Measurements from ENCODE around the gene BAZ2B.
"Not testable (repeated sequence)": the region's sequence is repeated elsewhere in the genome, so short reads cannot be mapped to it uniquely, and the experiment has no call there.

The BAZ2B gene

GRCh38 chr2:159616286-159616701 is at the start of gene BAZ2B:
Gene BAZ2B, minus strand, starts transcription at chr2:159616548. Its CDS starts 137,829 bp downstream, at chr2:159478719.
- DNase-seq: peak; percentile 81

- no peak for DNase-seq
Observed at GRCh38 chr2:159661286-159661685, 44.9 kb upstream of the BAZ2B start.

GRCh38 chr2:159658881-159659873 is 42.8 kb upstream of the BAZ2B start:
- DNase-seq: peak; percentile 46

GRCh38 chr2:159653962-159654361 is 37.6 kb upstream of the BAZ2B start:
- no peak for DNase-seq

- no peak for DNase-seq
Observed at GRCh38 chr2:159651884-159652283, 35.5 kb upstream of the BAZ2B start.

GRCh38 chr2:159650574-159650973 is 34.2 kb upstream of the BAZ2B start:
- peak; percentile 19 for DNase-seq

- DNase-seq: no peak
Observed at GRCh38 chr2:159648643-159649042, 32.3 kb upstream of the BAZ2B start.

GRCh38 chr2:159647667-159648066 is 31.3 kb upstream of the BAZ2B start:
- no peak for DNase-seq

GRCh38 chr2:159640176-159640575 is 23.8 kb upstream of the BAZ2B start:
- DNase-seq: no peak

GRCh38 chr2:159639712-159640111 is 23.4 kb upstream of the BAZ2B start:
- no peak for DNase-seq

- no peak for DNase-seq
Observed at GRCh38 chr2:159639071-159639470, 22.7 kb upstream of the BAZ2B start.

GRCh38 chr2:159637988-159638501 is 21.7 kb upstream of the BAZ2B start:
- no peak for DNase-seq

- DNase-seq: no peak
Observed at GRCh38 chr2:159637240-159637639, 20.9 kb upstream of the BAZ2B start.

- no peak for DNase-seq
Observed at GRCh38 chr2:159635006-159635789, 18.9 kb upstream of the BAZ2B start.

GRCh38 chr2:159633219-159633618 is 16.9 kb upstream of the BAZ2B start:
- DNase-seq: no peak

GRCh38 chr2:159625628-159626027 is 9.3 kb upstream of the BAZ2B start:
- DNase-seq: not testable (repeated sequence)

- no peak for DNase-seq
Observed at GRCh38 chr2:159623436-159623835, 7.1 kb upstream of the BAZ2B start.

- no peak for DNase-seq
Observed at GRCh38 chr2:159622966-159623365, 6.6 kb upstream of the BAZ2B start.

GRCh38 chr2:159620796-159621195 is 4.4 kb upstream of the BAZ2B start:
- DNase-seq: peak; percentile 53

GRCh38 chr2:159617646-159618045 is 1.3 kb upstream of the BAZ2B start:
- DNase-seq: peak; percentile 39

GRCh38 chr2:159617100-159617499 is 752 bp upstream of the BAZ2B start:
- no peak for DNase-seq

GRCh38 chr2:159615367-159616285 is 722 bp downstream of the BAZ2B start:
- peak; percentile 95 for DNase-seq
